Measurements from ENCODE around the gene ERP27.
A peak's percentile ranks its signal among the peaks of the same experiment; 100 is the strongest.

Gene ERP27

DNA sequence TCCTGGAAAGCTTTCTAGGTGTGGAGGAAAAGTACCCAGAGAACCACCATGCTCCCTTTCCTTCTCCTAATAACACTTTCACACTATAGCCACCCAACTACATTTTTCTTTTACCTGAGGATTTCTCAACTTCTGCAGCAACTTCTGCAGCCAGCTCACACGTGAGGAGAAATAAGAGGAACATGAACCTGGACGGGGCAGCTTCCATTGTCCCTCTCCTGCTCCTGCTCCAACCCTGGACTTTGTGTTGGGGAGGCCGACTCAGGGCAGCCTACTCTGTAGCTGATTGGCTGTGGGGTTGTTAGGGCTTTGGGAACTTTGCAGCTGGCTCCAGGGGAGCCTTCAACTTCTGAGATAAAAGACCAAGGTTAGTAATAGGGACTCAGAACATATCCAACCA, at the start of gene ERP27:
Gene ERP27, minus strand, starts transcription at position 237 of the 400 bp plus-strand sequence. Its CDS starts 29 bp downstream, at position 208.
- DNase-seq (ENCODE audit: low read depth in 2 of 2), result no peak

DNA sequence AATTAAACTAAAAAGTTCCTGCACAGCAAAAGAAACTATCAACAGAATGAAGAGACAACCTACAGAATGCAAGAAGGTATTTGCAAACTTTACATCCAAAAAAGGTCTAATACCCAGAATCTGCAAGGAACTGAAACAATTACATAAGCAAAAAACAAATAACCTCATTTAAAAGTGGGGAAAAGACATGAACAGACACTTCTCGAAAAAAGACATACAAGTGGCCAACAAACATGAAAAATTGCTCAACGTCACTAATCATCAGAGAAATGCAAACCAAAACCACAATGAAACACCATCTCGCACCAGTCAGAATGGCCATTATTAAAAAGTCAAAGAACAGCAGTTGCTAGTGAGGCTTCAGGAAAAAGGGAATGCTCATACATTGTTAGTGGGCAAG, 49.7 kb upstream of the ERP27 start:
- no peak for DNase-seq (ENCODE audit: low read depth in 2 of 2)

DNA sequence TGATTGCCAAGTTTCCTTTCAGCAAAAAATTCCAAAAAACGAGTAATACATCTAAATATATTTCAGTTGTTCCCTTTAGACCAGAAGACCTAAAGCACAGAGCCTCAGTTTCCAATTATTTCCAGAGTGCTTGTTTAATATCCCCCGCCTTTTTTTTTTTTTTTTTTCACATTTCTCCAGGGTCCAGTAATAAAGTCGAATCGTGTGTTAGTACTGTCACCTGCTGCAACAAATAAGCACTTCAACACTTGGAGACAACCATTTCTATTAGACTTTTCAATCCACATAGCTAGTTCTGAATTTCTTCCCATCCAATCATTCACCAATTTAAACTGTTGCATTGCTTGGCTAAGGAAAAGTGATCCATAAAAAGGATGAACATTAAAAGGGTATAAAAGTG, 48.1 kb upstream of the ERP27 start:
- DNase-seq (ENCODE audit: low read depth in 2 of 2), result no peak

DNA sequence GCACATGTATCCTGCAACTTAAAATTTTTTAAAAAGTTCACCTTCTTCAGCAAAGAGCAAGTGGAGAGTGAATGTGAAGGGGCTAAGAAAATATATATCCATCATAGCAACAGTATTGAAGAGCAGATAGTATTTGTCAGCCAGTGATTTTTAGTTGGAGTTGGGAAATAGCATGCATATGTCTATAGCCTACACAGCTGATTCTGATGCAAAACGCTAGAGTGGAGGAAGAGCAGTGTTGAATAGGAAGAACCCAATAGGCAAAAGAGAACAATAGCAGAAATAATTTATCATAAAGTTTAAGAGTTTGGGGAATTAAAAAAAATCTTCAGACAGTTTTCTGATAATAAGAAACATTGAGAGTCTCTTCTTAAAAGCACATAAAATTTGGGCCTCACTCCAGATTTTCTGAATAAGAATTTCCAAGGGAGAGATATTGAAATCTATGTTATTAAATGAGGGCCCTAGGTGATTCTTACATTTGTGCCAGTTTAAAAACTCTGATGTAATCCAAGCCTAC, 46.5 kb upstream of the ERP27 start:
- DNase-seq (ENCODE audit: low read depth in 2 of 2), result no peak

DNA sequence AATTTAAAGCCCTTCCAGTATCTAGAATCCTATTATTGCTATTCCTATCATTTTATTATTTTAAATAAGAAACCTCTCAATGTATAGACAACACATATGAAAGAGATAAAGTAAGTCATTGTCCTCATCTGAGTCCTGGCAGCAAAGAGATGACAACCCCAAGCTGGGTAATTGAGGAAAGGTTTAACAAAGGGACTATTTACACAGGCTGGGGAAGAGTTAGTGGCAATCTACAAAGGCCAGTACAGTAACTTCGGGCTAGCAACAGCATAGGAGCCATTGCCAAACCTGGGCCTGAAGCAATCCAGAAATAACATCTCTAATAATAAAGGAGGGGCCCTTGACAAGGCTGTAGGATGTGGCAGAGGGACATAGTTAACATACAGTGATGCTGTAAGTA, 45.7 kb upstream of the ERP27 start:
- DNase-seq (ENCODE audit: low read depth in 2 of 2), result no peak

DNA sequence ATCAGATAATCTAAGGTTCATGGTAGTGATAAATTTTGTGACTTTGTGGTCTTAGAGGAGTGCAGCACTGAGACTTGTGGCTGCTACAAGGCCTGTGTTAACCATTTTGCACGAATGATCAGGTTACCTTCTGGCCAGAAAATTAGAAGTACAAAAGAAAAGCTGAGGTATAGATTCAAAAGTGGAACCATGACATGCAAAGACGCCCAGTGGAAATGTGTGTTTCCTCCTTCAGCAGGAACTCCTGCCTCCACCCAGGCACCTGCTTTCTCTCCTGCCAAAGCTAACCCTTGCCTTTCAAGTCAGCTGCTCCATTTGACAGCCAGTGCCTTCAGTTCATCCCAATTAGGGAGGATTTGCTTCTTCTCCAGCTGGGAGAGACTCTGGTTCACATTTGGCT, 44.7 kb upstream of the ERP27 start:
- DNase-seq (ENCODE audit: low read depth in 2 of 2), result no peak

DNA sequence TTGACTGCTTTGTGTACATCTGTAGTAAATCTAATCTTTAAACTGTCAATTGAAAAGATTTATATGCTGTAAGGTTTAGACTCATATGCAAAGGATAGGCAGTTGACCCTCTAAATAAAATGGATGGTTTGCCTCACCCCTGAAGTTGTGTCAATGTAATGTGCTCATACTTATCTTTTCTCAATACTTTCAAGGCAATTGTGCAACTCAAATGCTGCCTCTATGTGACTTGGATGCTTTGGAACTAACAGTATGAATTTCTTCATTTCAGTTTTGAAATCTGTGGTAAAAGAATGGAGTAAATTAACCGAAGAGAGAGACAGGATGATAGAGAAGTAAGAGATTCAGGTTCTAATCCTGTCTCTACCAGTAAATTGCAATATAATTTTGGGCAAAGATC, 44.2 kb upstream of the ERP27 start:
- DNase-seq (ENCODE audit: low read depth in 2 of 2), result no peak

DNA sequence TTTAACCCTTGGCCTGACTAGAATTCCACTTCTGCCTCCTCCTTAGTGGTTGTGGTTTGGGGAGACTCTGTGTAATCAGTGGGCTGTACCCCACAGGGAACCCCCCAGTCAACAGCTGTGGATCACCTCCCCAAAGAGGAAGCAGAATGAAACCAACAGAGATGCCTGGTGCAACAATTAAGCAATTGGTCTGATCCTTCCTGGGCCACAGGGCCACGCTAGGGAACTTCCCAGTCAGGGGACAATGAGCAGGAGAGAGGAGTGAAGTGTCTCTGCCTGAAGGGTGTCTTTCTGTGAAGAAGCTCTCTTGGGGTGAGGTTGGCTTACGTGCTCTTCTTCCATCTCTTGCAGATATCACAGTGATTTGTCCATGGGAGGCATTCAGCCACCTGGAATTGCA, 42.7 kb upstream of the ERP27 start:
- no peak for DNase-seq (ENCODE audit: low read depth in 2 of 2)

DNA sequence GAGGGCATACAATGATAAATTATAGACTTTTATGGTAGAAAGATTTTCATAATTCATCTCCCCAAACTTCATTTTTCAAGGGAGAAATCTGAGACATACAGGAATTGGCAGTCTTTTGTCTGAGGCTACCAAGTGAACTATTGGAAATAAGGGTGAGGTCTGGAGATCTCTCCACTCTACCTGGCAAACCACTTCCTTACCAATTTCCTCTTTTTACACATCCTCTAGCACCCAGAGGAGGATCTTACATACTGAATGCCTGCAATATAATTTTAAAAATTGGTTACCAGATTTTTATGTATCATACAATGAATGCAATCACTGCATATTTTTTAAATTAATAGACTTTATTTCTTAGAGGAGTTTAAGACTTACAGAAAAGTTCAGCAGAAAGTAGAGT, 41.1 kb upstream of the ERP27 start:
- DNase-seq (ENCODE audit: low read depth in 2 of 2), result no peak

DNA sequence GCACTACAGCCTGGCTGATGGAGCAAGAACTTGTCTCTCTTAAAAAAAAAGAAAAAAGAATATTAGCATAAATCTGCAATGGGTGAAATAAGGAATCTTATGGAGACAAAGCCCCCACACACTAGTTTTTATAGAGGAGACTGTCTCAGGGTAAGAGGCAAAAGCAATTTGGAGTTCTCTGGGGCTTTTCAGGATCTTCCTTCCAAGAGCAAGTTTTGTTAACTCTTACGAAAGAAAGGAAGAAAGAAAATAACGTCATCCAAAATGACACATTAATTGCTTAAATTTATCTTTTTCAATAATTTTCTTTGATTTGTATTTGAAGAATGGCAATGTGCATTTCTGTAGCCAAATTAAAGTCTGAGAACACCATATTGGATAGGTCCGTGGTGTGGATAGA, 38.3 kb upstream of the ERP27 start:
- no peak for DNase-seq (ENCODE audit: low read depth in 2 of 2)

DNA sequence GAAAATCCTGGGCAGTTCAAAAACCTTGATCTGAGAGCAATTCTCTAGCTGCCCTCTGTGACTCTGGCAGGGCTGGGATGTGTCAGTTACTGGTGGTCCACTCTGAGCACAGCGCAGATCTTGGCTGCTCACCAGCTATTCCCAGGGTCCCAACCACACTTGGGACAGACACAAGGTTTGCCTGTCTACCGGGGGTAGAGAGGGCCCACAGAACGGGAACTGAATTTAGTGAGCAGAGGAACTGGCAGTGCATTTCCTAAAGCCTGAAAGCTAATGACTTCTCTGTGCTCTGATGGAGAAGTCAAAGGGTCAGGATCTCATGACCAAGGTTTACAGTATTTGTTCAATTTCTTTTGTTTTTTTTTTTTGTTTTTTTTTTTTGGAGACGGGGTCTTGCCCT, 37.1 kb upstream of the ERP27 start:
- no peak for DNase-seq (ENCODE audit: low read depth in 2 of 2)

DNA sequence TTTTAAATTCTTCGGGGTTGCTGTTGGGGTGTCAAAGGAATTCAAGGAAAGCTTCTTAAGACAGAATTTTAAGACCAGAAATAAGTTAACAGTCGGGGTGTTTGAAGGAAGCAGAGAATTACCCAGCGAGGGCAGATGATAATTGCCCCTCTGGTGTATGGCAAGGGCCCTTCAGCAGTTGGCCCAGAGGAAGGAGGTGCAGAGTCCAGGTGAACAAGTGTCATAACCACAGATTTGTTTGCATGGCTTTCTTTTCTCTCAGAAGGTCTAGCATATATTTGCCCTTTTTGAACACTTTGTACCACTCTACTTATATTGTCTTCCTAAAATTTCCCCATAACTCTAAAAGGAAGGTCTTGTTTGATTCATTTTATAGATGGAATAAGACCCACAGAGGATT, 36.3 kb upstream of the ERP27 start:
- no peak for DNase-seq (ENCODE audit: low read depth in 2 of 2)

DNA sequence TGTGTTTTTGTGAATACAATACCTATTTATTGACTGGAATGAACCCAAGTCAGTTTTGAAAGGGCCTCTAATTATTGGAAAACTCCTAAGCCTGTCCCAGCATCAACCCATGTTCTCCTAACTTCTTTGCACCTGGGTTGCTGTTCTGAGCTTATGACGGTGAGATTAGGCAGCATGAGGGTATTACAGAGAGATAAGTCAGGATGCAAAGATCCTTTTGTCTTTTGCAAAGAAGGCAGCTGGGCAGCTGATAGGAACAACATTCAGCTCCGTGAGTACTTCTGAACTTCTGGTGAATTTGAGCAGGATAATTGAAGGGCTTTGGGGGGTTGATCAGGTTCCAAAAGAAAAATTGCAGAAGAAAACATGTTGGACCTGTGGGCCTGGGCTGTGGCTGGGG, 34.5 kb upstream of the ERP27 start, which contains the start of gene PDE6H:
Gene PDE6H, plus strand, starts transcription at position 227 of the 400 bp plus-strand sequence. CDS start 4,971 bp downstream, outside the sequence.
- DNase-seq (ENCODE audit: low read depth in 2 of 2), result no peak

DNA sequence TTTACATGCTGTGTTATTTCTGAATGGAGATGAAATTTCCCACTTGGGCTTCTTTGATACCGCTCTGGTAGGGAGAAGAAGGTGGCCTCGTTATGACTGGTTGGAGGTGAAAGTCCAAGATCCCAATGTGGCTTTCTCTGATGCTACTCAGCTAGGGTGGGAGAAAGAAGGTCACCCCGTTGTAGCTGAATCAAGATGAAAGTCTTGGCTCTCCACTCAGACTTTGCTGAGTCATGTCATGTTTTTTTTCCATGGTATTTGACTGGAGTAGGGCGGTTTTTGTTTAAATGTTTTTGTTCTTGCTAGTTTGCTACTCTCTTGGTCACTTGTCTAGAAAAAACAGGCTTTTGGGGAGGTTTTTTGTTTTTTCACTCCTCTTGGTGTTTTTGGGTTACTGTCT, 32.1 kb upstream of the ERP27 start:
- DNase-seq (ENCODE audit: low read depth in 2 of 2), result no peak

DNA sequence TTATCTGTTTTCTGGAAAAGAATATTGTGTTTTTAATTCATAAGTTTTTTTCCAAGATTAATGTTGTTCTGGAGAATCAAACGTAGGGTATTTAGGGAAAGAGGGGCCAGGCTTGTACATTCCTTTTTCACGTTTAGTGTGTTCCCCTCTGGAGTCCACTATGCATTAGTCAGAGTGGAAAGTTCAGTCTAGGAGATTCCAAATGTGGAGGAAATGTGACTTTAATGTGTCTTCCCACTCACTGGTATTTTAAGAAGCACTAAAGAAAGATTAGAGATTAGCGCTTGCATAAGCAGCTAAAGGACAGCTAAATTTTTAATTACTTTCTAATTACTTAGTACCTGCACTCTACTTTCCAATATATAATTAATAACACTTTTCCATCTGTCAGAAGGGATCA, 30.1 kb upstream of the ERP27 start:
- no peak for DNase-seq (ENCODE audit: low read depth in 2 of 2)

DNA sequence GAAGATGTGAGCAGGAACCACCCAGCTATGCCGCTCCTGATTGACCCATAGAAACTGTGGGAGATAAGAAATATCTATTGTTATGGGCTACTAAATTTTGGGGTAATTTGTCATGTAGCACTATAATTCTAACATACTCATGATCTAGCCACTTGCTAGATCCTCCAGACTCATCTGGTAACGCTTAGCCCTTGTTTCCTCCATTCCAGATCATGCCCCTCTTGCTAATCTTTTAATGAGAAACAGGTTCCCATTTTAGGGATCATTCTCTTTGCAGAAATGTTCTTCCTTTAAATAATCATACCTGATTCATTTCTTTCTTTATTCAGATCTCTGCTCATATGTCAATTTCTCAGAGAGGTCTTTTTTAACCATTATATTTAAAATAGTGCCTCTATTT, 26.9 kb upstream of the ERP27 start:
- DNase-seq (ENCODE audit: low read depth in 2 of 2), result no peak

DNA sequence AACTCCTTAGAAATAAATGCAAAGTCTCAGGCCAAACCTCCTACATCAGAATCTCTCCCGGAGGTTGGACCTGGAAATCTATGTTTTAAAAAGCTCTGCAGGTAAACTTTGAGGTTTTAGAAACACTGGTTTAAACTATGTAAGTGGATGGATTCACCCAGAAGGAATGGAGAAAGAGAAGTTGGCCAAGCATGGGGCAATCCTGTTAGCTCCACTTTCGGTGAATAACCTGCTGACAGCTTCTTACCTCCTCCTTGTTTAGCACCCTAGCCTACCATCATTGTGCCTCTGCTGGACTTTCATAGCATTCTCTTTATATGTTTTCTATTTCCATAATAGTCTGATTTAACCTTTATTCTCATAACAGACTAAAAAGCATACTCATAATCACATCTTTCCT, 26.1 kb upstream of the ERP27 start:
- DNase-seq (ENCODE audit: low read depth in 2 of 2), result no peak

DNA sequence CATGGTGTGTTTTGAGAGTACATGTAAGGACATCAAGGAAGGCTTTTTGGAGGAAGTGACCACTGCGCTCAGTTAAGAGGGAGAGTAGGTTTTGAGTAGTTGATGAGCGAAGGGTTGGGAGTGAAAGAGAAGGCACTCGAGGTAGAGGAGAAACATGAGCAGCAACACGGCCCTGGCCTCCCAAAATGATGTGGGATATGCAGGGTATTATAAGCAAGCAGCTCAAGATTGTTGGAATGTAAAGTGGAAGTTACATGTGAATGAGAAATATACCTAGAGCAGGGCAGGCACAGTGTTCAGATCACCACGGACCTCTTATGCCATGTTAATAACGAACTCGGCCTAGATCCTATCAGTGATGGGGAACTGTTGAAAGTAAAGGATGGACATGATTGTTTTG, 25.2 kb upstream of the ERP27 start:
- DNase-seq (ENCODE audit: low read depth in 2 of 2), result no peak

DNA sequence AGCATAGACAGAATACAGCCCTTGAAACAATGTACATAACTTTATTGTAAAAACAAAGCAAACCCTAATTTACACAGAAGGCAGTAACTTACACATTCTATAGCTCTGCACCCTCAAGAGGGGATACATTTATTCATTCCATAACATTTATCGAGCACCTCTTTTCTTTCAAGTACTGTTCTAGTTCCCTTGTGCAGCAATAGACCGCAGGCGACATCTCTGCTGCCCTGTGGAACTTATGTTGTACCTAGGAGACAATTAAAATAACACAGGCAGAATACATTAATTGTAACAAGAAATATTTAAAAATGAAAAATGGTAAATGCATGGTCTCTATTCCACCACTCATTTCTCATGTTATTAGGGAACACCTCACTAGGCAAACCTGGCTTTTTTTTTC, 24.5 kb upstream of the ERP27 start:
- no peak for DNase-seq (ENCODE audit: low read depth in 2 of 2)

DNA sequence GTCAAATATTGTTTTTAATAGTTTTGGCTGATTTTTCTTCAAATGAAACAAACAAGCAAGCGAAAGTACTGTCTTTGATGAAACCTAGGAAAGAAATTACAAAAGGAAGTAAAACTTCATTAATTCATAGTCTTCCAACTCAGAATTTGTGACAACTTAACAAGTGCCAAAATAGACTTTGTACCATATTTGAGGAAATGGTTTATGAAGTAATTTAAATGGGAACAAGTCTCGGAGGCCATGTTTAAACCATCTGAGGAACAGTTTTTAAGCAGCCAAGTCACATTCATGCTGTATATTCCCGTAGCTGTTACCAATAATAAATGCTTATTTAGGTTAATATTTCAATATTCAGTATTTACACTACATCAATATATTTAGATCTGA, 23.8 kb upstream of the ERP27 start:
- DNase-seq (ENCODE audit: low read depth in 2 of 2), result no peak

DNA sequence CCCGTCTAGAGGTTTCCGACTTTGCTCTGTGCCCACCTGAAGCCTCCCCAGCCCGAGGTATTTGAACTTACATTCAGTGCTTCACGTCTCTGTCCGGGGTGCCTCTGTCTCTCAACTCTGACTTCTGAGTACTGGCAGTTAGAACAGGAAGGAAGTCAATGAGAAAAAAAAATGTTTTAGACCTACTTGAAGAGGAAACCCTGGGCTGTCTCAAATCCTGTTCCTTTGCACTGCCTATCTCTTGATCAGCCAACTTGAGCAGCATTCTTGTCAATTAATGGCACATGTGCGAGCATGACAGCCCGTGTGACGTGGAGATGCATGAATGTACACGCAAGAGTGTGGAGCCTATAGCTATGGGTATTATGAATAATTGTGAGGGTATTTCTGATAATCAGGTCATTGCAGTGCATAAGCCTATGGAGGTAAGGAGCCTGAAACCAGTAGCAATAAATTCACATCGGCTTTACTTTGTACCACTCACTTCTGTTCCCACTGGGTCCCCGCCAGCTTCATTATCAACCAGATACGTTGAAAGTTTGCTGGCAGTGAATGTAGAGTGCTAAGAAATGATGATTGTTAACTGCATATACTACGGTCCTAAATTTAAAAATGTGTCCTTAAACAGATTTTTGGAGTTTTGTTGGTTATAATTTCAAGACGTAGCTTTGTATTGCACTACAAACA, 23.3 kb upstream of the ERP27 start, which contains the start of gene ARHGDIB:
Gene ARHGDIB, minus strand, starts transcription at position 136 of the 687 bp plus-strand sequence. CDS start 10,889 bp downstream, outside the sequence.
- peak; percentile 49 to 57 for DNase-seq (ENCODE audit: low read depth in 2 of 2)

DNA sequence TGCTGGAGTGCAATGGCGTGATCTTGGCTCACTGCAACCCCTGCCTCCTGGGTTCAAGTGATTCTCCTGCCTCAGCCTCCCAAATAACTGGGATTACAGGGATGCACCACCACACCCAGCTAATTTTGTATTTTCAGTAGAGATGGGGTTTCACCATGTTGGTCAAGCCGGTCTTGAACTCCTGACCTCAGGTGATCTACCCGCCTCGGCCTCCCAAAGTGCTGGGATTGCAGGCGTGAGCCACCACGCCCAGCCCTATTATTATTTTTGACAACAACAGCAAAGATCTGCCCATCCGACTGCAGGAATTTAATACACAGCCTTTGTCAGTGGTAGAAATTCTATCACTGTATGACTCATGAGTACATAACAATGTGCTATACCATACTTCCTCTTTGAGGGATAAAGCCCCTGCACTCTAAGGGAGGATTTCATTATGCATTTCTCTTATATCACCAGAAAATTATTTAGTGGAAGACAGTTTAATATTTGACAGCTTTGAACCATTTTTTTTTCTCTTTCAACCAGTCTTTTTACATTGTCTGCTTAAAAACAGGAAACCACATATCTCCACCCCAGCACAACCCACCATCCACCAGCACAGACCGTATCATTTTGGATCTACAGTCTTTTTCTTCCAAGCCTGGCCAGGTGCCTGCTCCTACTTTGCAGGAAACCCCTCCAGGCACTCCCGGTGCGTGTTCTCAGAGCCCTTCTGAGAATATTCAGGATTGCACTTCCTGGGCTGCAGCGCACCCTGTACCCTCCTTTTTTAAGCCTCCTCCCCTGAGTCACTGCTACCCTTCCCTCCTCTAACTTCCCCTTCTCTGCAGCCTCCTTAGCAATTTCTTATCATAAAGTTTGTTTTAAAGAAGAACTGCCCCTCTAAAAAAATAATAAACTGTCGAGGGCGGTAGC, 22.5 kb upstream of the ERP27 start:
- DNase-seq (ENCODE audit: low read depth in 2 of 2), result no peak
